ENCODE data around the gene RHOF. TPM values are rescaled to one million over a fixed set of nuclear protein-coding genes. Genes with fewer than 3 reads are reported as not detected.

The RHOF gene
- total RNA-seq, 4 donors from 2014 or later: 3.2 to 20.4 (median 6.2) TPM

DNA sequence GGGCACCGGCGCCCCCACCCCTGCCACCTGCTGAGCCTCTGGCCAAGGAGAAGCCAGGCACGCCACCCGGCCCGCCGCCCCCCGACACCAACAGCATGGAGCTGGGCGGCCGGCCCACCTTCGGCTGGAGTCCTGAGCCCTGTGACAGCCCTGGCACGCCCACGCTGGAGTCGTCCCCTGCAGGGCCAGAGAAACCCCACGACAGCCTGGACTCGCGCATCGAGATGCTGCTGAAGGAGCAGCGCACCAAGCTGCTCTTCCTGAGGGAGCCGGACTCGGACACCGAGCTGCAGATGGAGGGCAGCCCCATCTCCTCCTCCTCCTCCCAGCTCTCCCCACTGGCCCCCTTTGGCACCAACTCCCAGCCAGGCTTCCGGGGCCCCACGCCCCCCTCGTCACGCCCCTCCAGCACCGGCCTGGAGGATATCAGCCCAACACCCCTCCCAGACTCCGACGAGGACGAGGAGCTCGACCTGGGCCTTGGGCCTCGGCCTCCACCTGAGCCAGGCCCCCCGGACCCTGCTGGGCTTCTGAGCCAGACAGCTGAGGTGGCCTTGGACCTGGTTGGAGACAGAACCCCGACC is 16.8 kb upstream of the RHOF start:
- Histone ChIP-seq H3K4me1 (peaks cover 54 to 76% (median 58%) of the 10 kb centered on the region in 3 donors), H3K4me3 (no peak overlapping the region), H3K27me3 (no peaks in the 10 kb centered on the region), H3K9me3 (no peaks in the 10 kb centered on the region), H3K36me3 (peaks cover 23 to 89% (median 28%) of the 10 kb centered on the region in 3 donors), H3K27ac (no peak overlapping the region)
- WGBS, 2 donors: 60 to 83% methylated on average over 1 of the region's 33 CpGs
- DNase-seq: no peak
- TF ChIP-seq POLR2A (IDR thresholded peaks at IDR 0.05): no peak
- TF ChIP-seq, protein P1, sequence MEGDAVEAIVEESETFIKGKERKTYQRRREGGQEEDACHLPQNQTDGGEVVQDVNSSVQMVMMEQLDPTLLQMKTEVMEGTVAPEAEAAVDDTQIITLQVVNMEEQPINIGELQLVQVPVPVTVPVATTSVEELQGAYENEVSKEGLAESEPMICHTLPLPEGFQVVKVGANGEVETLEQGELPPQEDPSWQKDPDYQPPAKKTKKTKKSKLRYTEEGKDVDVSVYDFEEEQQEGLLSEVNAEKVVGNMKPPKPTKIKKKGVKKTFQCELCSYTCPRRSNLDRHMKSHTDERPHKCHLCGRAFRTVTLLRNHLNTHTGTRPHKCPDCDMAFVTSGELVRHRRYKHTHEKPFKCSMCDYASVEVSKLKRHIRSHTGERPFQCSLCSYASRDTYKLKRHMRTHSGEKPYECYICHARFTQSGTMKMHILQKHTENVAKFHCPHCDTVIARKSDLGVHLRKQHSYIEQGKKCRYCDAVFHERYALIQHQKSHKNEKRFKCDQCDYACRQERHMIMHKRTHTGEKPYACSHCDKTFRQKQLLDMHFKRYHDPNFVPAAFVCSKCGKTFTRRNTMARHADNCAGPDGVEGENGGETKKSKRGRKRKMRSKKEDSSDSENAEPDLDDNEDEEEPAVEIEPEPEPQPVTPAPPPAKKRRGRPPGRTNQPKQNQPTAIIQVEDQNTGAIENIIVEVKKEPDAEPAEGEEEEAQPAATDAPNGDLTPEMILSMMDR (IDR thresholded peaks at IDR 0.05): no peak
- intact Hi-C loops (cut with DNase I): loop anchor here (10.0 kb wide), 1 partner anchor 74 kb away; the partner anchor contains the start of gene PSMD9

DNA sequence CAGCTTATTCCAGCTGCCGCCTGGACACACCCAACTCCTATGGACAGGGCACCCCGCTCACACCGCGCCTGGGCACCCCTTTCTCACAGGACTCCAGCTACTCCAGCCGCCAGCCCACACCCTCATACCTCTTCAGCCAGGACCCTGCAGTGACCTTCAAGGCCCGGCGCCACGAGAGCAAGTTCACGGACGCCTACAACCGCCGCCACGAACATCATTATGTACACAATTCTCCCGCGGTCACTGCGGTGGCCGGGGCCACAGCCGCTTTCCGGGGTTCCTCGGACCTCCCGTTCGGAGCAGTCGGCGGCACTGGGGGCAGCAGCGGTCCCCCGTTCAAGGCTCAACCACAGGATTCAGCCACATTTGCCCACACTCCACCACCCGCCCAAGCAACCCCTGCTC is 16.2 kb upstream of the RHOF start:
- Histone ChIP-seq H3K9me3 (no peaks in the 10 kb centered on the region), H3K36me3 (peaks cover 18 to 83% (median 25%) of the 10 kb centered on the region in 3 donors), H3K4me1 (peaks cover 54 to 82% (median 58%) of the 10 kb centered on the region in 3 donors), H3K27me3 (no peaks in the 10 kb centered on the region), H3K27ac (no peak overlapping the region), H3K4me3 (no peak overlapping the region)
- intact Hi-C loops (cut with DNase I): loop anchor here (10.0 kb wide), 1 partner anchor 75 kb away; the partner anchor contains the start of gene PSMD9
- DNase-seq: no peak
- TF ChIP-seq, protein P1 (IDR thresholded peaks at IDR 0.05): no peak
- TF ChIP-seq POLR2A (IDR thresholded peaks at IDR 0.05): no peak
- 80 to 87% methylated on average over 2 to 24 of the region's 27 CpGs for WGBS, 2 donors

DNA sequence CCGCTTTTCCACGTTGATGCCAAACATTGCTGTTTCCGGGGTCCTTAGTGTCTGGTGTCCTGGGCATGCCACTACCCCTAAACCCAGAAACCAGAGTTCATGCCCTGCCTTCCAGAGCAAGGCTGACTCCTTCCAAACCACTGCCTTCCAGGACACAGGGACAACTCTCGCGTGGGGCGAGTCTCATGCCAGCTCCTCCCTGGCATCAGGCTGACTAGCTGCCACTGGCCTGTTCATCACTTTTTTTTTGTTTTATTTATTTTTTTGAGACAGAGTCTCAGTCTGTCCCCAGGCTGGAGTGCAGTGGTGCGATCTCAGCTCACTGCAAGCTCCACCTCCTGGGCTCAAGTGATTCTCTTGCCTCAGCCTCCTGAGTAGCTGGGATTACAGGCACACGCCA is 15.1 kb upstream of the RHOF start:
- Histone ChIP-seq H3K36me3 (peaks cover 14 to 72% (median 16%) of the 10 kb centered on the region in 3 donors), H3K27ac (no peak overlapping the region), H3K9me3 (no peaks in the 10 kb centered on the region), H3K4me1 (peaks cover 50 to 78% (median 54%) of the 10 kb centered on the region in 3 donors), H3K4me3 (no peak overlapping the region), H3K27me3 (no peaks in the 10 kb centered on the region)
- 85 to 89% methylated on average over 3 to 5 of the region's 8 CpGs for whole genome bisulfite sequencing, 2 donors
- TF ChIP-seq POLR2A (IDR thresholded peaks at IDR 0.05): no peak
- TF ChIP-seq, protein P1 (IDR thresholded peaks at IDR 0.05): no peak
- DNase-seq: no peak
- intact Hi-C loops (cut with DNase I): no loop called here

DNA sequence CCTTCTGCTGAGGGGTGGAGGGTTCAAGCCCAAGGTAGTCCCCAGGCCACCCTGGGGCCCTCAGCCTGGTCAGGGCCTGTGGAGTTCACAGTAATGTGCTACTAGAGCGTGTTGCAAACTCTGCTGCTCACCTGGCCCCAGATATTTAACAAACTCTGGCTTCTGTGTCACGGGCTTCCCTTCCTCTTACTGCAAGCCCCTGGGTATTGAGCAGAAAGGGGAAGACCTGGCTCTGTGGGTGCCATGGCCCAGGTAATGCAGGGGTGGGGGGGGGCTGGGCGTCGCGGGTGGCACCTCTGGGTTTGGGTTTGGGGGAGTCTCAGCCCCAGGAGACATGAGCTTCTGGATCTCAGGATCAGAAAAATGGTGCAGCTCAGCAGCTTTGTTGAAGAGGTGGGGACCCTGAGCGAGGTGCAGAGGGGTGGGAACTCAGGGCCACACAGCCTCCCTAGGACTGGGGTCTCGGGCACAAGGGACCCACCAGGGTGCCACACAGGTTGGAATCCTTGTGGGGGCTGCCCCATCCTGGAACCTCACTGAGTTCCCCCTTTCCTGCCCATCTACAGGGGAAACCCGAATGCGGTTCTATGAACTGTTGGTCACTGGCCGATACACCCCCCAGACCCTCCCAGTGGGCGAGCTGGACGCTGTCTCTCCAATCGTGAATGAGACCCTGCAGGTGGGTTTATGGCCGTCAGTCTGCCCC is 14.3 kb upstream of the RHOF start:
- 85 to 94% methylated on average over 6 to 9 of the region's 14 CpGs for WGBS, 2 donors
- H3K9me3 ChIP-seq: no peaks in the 10 kb centered on the region
- TF ChIP-seq, protein P1 (IDR thresholded peaks at IDR 0.05): no peak
- no peak for TF ChIP-seq POLR2A (IDR thresholded peaks at IDR 0.05)
- H3K27ac ChIP-seq: peak overlapping the region in 1 of 4 donors; percentile 100
- H3K4me3 ChIP-seq: peak overlapping the region in 1 of 4 donors; percentile 88
- peaks cover 42 to 69% (median 46%) of the 10 kb centered on the region in 3 donors for H3K4me1 ChIP-seq
- no peaks in the 10 kb centered on the region for H3K27me3 ChIP-seq
- intact Hi-C loops (cut with DNase I): no loop called here
- DNase-seq: no peak
- H3K36me3 ChIP-seq: peaks cover 14 to 64% (median 14%) of the 10 kb centered on the region in 3 donors

All from esophagus squamous epithelium (tissue), 5 donors.